Keratinocyte (primary cell): ENCODE measurements around the gene SESN2. TPM values are rescaled to one million over a fixed set of nuclear protein-coding genes. Genes with fewer than 3 reads are reported as not detected.

Experiments
- DNase-seq: peaks from one replicate; pipeline ENCODE4 v3.0.0-alpha.2; 2011; ENCODE audit warnings: low read depth, missing footprints, low spot score
- FAIRE-seq: peaks from 2 replicates; lab custom pipeline; 2011; peaks lifted over from hg19 to GRCh38; lab: Jason Lieb, UNC
- H2AFZ ChIP-seq: 2 replicates; pipeline ENCODE4 v1.6.0; 2012; ENCODE audit warnings: low read length, control low read depth, inconsistent platforms; ENCODE audit not compliant: control insufficient read depth
- H3K27ac ChIP-seq: 2 replicates; pipeline ENCODE4 v1.5.1; 2011; ENCODE audit warnings: low read length; ENCODE audit not compliant: control insufficient read depth, insufficient read depth
- H3K27me3 ChIP-seq: 3 replicates; pipeline ENCODE4 v1.6.0; 2011; ENCODE audit warnings: low read length; ENCODE audit not compliant: control insufficient read depth, insufficient read depth; ENCODE audit errors: extremely low read depth
- H3K36me3 ChIP-seq, 2 experiments: 2 replicates in 1 of 2; 3 replicates in 1 of 2; pipeline ENCODE4 v1.5.1; 2011; ENCODE audit warnings: low read length in 2 of 2, mild to moderate bottlenecking in 1 of 2; ENCODE audit not compliant: control insufficient read depth in 2 of 2, insufficient read depth in 2 of 2; ENCODE audit errors: extremely low read depth in 1 of 2
- H3K4me1 ChIP-seq: 3 replicates; pipeline ENCODE4 v1.5.1; 2011; ENCODE audit warnings: low read length; ENCODE audit not compliant: control insufficient read depth, insufficient read depth; ENCODE audit errors: extremely low read depth
- H3K4me2 ChIP-seq: 3 replicates; pipeline ENCODE4 v1.6.0; 2011; ENCODE audit warnings: low read depth, low read length; ENCODE audit not compliant: control insufficient read depth, insufficient read depth; ENCODE audit errors: extremely low read depth
- H3K4me3 ChIP-seq, 3 experiments: fragments of 200-600 bp in 1 of 3; sonication (generic) in 1 of 3; 2 replicates in 2 of 3; 3 replicates in 1 of 3; pipeline ENCODE4 v1.5.1; 2011 to 2016; ENCODE audit warnings: low read length in 3 of 3, mild to moderate bottlenecking in 3 of 3, control low read depth in 2 of 3, inconsistent platforms in 1 of 3, low read depth in 1 of 3, mixed read lengths in 1 of 3, mixed run types in 1 of 3, moderate library complexity in 1 of 3; ENCODE audit not compliant: control insufficient read depth in 2 of 3, insufficient read depth in 2 of 3; ENCODE audit errors: extremely low read depth in 1 of 3
- H3K79me2 ChIP-seq: 2 replicates; pipeline ENCODE4 v1.6.0; 2012; ENCODE audit warnings: low read length; ENCODE audit not compliant: control insufficient read depth, insufficient read depth
- H3K9ac ChIP-seq: 3 replicates; pipeline ENCODE4 v1.6.0; 2011; ENCODE audit warnings: low read length; ENCODE audit not compliant: control insufficient read depth, insufficient read depth; ENCODE audit errors: extremely low read depth
- H3K9me1 ChIP-seq: 3 replicates; pipeline ENCODE4 v1.6.0; 2011; ENCODE audit warnings: low read length; ENCODE audit not compliant: control insufficient read depth, insufficient read depth; ENCODE audit errors: extremely low read depth
- H3K9me3 ChIP-seq: 2 replicates; pipeline ENCODE4 v1.5.1; 2012; ENCODE audit warnings: low read depth, low read length; ENCODE audit not compliant: control insufficient read depth
- H4K20me1 ChIP-seq: 3 replicates; pipeline ENCODE4 v1.6.0; 2011; ENCODE audit warnings: low read length; ENCODE audit not compliant: control insufficient read depth, insufficient read depth; ENCODE audit errors: extremely low read depth
- EZH2 ChIP-seq: IDR thresholded peaks from one replicate; pipeline ENCODE4 v1.6.1; 2012; ENCODE audit warnings: inconsistent platforms, mild to moderate bottlenecking, low read length, moderate library complexity
- dilution Hi-C: fragments of 300-500 bp; cut with MboI; formaldehyde crosslinking; loops from one replicate; pipeline ENCODE4 v1.7.0; 2020; ENCODE audit warnings: low sequenced_read_pairs; ENCODE audit not compliant: extremely low pct_ligation_motif_present
- polyA plus RNA-seq, 5 experiments: library from polyadenylated mRNA; depleted of rRNA in 3 of 5; stranded (reverse) in 3 of 5; stranded (forward) in 1 of 5; unstranded in 1 of 5; fragments of >200 nt; gene quantifications; 1 replicate in 1 of 5; 2 replicates in 3 of 5; 3 replicates in 1 of 5; pipeline versions ENCODE4 v1.2.1 to v1.2.3, GENCODE V29; 2011 to 2012; ENCODE audit warnings: missing spikeins in 2 of 5, low read depth in 1 of 5, low replicate concordance in 1 of 5
- TF ChIP-seq, protein P1 (sequence below), 3 experiments: IDR thresholded peaks in 1 of 3; conservative IDR thresholded peaks in 1 of 3; optimal IDR thresholded peaks in 1 of 3; 2 replicates in 2 of 3; 3 replicates in 1 of 3; pipeline versions ENCODE3 to v1.5.1; 2011; ENCODE audit warnings: low read length in 3 of 3, mild to moderate bottlenecking in 3 of 3, moderate library complexity in 2 of 3, control low read depth in 1 of 3, inconsistent platforms in 1 of 3; ENCODE audit not compliant: insufficient read depth in 2 of 3; ENCODE audit errors: extremely low read depth in 1 of 3

The SESN2 gene
- polyA plus RNA-seq, 1 donor (not counting 4 experiments of a cell fraction or from before 2014, with no cell fraction given) = 13.5 TPM

DNA sequence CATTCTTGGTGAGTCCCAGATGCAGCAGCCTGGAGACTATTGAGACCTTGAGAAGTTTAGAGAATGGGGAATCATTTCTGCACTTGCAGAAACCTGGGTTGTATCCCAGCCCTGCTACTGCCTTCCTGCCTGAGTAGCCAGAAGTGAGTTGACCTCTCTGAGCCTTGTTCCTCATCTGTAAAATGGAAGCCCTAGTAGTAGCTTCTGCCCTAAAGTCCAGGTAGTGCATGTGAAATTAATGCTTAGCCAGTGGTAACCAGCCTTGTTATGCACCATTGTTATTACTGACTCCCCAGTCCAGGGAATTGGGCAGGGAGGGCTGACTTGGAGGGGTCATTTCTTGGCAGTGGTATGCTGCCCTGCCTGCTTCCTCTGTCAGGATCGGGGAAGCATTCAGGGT, 5.6 kb downstream of the SESN2 start:
- Histone ChIP-seq H3K9me1 (peaks cover 10% of the 10 kb centered on the region), H3K36me3 (peaks cover 3 to 47% of the 10 kb centered on the region in 2 experiments)

DNA sequence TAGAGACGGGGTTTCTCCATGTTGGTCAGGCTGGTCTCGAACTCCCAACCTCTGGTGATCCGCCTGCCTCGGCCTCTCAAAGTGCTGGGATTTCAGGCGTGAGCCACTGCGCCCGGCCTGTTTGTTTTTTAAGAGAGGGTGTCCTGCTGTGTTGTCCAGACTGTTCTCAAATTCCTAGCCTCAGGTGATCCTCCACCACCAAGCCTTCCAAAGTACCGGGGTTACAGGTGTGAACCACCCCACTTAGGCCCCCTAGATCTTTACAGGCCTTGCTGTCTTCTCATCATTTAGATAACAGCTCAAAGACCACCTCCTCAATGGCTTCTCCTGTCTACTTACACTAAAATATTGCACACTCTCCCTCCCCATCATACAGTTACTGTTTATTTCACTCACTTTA, 6.3 kb downstream of the SESN2 start:
- DNase-seq (no peak), FAIRE-seq (no peak)
- Histone ChIP-seq H3K27ac (no peak overlapping the region), H3K9ac (no peak overlapping the region), H3K4me1 (peaks cover 15% of the 10 kb centered on the region), H3K4me2 (no peak overlapping the region), H3K27me3 (no peaks in the 10 kb centered on the region), H3K36me3 (peaks cover 5 to 48% of the 10 kb centered on the region in 2 experiments), H3K9me1 (peaks cover 10% of the 10 kb centered on the region), H3K4me3 (no peak overlapping the region), H3K79me2 (peaks cover 84% of the 10 kb centered on the region), H4K20me1 (peaks cover 60% of the 10 kb centered on the region), H3K9me3 (no peaks in the 10 kb centered on the region), H2AFZ (no peak overlapping the region)
- TF ChIP-seq, protein P1, sequence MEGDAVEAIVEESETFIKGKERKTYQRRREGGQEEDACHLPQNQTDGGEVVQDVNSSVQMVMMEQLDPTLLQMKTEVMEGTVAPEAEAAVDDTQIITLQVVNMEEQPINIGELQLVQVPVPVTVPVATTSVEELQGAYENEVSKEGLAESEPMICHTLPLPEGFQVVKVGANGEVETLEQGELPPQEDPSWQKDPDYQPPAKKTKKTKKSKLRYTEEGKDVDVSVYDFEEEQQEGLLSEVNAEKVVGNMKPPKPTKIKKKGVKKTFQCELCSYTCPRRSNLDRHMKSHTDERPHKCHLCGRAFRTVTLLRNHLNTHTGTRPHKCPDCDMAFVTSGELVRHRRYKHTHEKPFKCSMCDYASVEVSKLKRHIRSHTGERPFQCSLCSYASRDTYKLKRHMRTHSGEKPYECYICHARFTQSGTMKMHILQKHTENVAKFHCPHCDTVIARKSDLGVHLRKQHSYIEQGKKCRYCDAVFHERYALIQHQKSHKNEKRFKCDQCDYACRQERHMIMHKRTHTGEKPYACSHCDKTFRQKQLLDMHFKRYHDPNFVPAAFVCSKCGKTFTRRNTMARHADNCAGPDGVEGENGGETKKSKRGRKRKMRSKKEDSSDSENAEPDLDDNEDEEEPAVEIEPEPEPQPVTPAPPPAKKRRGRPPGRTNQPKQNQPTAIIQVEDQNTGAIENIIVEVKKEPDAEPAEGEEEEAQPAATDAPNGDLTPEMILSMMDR (optimal IDR thresholded peaks at IDR 0.05 in 1 of 3, IDR thresholded peaks at IDR 0.05 in 1 of 3, conservative IDR thresholded peaks at IDR 0.05 in 1 of 3; ENCODE audit: extremely low read depth in 1 of 3, insufficient read depth in 2 of 3, low read length in 3 of 3) = no peak
- no peak for TF ChIP-seq EZH2
- dilution Hi-C loops = no loop called here

More for the DNA sequence above, 5.6 kb downstream of the SESN2 start:
- no peak overlapping the region for H3K27ac ChIP-seq
- FAIRE-seq (no peak), DNase-seq (no peak)
- peaks cover 15% of the 10 kb centered on the region for H3K4me1 ChIP-seq
- H3K9me3 ChIP-seq = no peaks in the 10 kb centered on the region
- H3K4me3 ChIP-seq = no peak overlapping the region
- TF ChIP-seq EZH2 = no peak
- TF ChIP-seq, protein P1 (optimal IDR thresholded peaks at IDR 0.05 in 1 of 3, IDR thresholded peaks at IDR 0.05 in 1 of 3, conservative IDR thresholded peaks at IDR 0.05 in 1 of 3; ENCODE audit: extremely low read depth in 1 of 3, insufficient read depth in 2 of 3, low read length in 3 of 3) = no peak
- no peaks in the 10 kb centered on the region for H3K27me3 ChIP-seq
- peaks cover 60% of the 10 kb centered on the region for H4K20me1 ChIP-seq
- no peak overlapping the region for H2AFZ ChIP-seq
- peaks cover 91% of the 10 kb centered on the region for H3K79me2 ChIP-seq
- dilution Hi-C loops = no loop called here
- H3K4me2 ChIP-seq = no peak overlapping the region
- H3K9ac ChIP-seq = no peak overlapping the region
